Neuron (in vitro differentiated cells): Measurements from ENCODE around the gene TSPAN18.

Experiments
- H2AFZ ChIP-seq: one replicate; pipeline ENCODE4 v1.6.1; 2013; ENCODE audit warnings: low read depth, mild to moderate bottlenecking, inconsistent platforms, low read length, moderate library complexity
- H3K27me3 ChIP-seq: one replicate; pipeline ENCODE4 v1.6.1; 2013; ENCODE audit warnings: low read length; ENCODE audit not compliant: insufficient read depth
- H3K36me3 ChIP-seq: one replicate; pipeline ENCODE4 v1.6.1; 2013; ENCODE audit warnings: low read length; ENCODE audit not compliant: insufficient read depth
- H3K4me1 ChIP-seq: one replicate; pipeline ENCODE4 v1.6.1; 2013; ENCODE audit warnings: low read length; ENCODE audit not compliant: insufficient read depth
- H3K4me3 ChIP-seq: 2 replicates; pipeline ENCODE4 v1.5.1; 2013; ENCODE audit warnings: mild to moderate bottlenecking, low read length, moderate library complexity
- H3K9me3 ChIP-seq: one replicate; pipeline ENCODE4 v1.6.1; 2013; ENCODE audit warnings: low read length

The TSPAN18 gene

DNA sequence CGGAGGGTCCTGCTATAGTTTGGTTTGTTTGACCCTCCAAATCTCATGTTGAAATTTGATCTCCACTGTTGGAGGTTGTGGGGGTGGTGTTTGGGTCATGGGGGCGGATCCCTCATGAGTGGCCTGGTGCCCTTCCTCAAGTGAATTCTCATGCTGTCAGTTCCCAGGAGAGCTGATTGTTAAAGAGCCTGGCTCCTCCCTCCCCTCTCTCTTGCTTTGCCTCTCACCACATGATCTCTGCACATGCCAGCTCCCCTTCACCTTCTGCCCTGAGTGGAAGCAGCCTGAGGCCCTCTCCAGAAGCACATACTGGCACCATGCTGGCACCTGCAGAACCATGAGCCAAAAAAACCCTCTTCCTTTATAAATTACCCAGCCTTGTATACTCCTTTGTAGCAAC, 7.1 kb downstream of the TSPAN18 start:
- Histone ChIP-seq H3K36me3 (peaks cover 18% of the 10 kb centered on the region), H2AFZ (no peak overlapping the region), H3K27me3 (no peaks in the 10 kb centered on the region), H3K9me3 (no peaks in the 10 kb centered on the region), H3K4me3 (no peak overlapping the region), H3K4me1 (peaks cover 29% of the 10 kb centered on the region)

DNA sequence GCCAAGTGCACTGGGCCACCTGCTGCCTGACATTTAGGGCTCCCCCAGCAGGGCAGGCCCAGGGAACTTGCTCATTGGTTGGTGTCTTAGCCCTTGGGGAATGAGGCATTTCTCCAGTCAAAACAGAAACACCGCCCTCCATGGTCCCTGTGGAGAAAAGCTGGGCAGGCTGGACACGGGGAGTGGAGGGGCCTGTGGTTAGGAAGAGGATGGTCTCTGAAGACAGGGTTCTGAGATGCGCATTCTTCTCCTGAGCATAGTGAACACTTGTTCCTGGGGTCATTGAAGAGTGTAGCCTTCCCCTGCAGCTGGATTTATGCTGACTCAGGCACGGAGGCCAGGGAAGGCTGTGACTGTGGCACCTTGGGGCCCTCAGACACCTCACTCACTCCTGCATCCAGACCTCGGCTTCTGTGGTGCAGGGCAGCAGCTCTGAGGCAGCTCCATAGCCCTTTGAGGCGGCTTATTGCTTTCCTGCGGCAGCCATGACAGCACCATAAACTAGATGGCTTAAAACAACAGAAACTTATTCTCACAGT, 8.2 kb downstream of the TSPAN18 start:
- Histone ChIP-seq H2AFZ (no peak overlapping the region), H3K9me3 (no peaks in the 10 kb centered on the region), H3K4me1 (peaks cover 18% of the 10 kb centered on the region), H3K36me3 (peaks cover 18% of the 10 kb centered on the region), H3K27me3 (no peaks in the 10 kb centered on the region), H3K4me3 (no peak overlapping the region)

DNA sequence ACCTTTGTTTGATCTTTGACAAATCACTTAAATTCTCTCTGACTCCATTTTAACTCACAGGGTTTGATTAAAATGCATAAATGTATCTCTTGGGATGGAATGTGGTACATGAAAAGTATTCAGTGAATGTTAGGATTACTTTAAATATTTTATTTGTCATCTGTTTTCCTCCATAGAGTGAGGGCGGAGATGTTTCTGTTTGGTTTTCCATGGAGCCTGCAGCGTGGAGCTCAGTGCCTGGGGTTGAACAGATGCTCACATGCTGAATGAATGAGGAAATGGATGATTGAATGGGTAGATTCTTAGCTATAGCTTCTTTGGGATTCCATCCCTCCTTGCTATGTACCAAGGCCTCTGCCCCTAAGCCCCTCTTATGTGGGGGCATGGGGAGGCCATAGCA, 10.0 kb downstream of the TSPAN18 start:
- Histone ChIP-seq H3K9me3 (no peaks in the 10 kb centered on the region), H3K4me3 (no peak overlapping the region), H3K27me3 (no peaks in the 10 kb centered on the region), H3K36me3 (peaks cover 18% of the 10 kb centered on the region), H3K4me1 (peaks cover 26% of the 10 kb centered on the region), H2AFZ (no peak overlapping the region)

DNA sequence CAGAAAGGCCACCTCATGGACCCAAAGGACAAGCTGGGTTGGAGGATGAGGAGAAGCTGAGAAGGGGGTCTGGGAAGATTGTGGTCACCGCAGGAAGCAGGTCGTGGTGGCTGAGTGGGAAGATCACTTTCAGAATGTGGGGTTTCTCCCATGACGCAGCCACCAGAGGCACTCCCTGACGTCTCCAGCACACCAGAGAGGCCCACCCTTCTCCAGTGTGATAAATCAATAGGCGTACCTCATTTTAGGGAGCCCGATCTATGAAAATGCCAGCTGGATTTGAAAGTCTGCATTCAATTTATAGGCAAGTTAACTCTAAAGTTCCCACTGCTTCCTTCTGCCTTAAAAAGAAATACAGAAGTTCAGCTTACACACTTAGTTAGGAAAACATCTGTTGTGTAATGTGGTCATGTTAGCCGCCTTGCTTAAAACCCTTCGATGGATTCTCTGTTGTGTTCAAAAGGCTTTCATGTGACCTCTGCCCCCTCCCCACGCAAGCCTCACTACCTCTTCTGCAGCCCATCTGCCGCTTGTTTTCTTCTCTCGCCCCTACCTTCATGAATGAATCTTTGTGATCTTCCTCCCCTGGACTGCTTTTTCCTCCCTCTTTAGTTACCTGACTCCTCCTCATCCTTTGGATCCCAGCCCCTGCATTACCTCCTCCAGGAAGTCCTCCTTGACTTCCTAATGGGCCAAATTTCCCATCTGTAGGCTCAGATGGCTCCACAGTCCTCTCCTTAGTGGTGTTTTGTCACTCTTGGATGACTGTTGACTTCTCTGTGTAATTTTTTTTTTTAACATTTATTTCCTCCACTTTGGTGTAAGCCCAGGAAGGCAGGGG, 10.7 kb downstream of the TSPAN18 start:
- Histone ChIP-seq H3K9me3 (no peaks in the 10 kb centered on the region), H2AFZ (no peak overlapping the region), H3K27me3 (no peaks in the 10 kb centered on the region), H3K4me3 (no peak overlapping the region), H3K36me3 (peaks cover 18% of the 10 kb centered on the region), H3K4me1 (peaks cover 26% of the 10 kb centered on the region)

DNA sequence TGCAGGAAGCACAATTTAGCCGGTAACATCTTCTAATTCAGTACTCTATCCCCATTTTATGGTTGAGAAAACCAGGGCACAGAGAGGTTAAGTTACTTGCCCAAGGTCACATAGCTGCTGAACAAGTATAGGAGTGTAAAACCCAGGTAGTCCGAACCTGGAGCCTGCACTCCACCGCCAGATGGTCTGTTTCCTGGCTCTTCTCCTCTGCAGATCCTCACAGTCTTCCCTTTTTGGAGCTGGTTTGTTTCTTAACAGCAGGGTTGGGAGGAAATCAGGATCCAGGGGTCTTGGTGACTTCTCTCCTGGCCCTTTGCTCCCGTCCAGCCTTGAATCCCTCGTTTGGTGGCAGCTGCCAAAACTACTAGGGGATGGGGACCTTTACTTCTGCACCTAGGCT, 12.0 kb downstream of the TSPAN18 start:
- no peaks in the 10 kb centered on the region for H3K9me3 ChIP-seq
- peaks cover 18% of the 10 kb centered on the region for H3K36me3 ChIP-seq
- no peak overlapping the region for H2AFZ ChIP-seq
- H3K4me3 ChIP-seq: no peak overlapping the region
- H3K4me1 ChIP-seq: peaks cover 23% of the 10 kb centered on the region
- no peaks in the 10 kb centered on the region for H3K27me3 ChIP-seq

DNA sequence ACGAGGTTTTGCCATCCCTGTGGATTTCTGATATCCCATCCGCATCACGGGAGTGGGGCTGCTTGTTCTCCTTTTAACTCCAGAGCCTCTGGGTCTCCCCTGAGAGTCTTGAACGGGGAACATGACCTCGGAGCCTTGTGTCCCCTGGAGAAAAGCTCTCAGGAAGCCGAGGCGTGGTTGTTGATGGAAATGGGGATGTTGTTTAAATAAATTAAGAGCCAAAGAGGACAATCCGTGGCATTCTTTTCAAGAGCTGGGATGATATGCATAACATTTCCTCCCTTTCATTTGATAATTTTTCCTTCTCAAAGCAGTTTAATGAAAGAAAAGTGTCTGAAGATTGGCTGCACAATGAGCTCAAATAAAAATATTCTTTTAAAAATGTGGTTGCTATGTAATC, 14.2 kb downstream of the TSPAN18 start:
- Histone ChIP-seq H3K9me3 (no peaks in the 10 kb centered on the region), H3K36me3 (peaks cover 18% of the 10 kb centered on the region), H2AFZ (no peak overlapping the region), H3K4me3 (no peak overlapping the region), H3K27me3 (no peaks in the 10 kb centered on the region), H3K4me1 (peaks cover 17% of the 10 kb centered on the region)

DNA sequence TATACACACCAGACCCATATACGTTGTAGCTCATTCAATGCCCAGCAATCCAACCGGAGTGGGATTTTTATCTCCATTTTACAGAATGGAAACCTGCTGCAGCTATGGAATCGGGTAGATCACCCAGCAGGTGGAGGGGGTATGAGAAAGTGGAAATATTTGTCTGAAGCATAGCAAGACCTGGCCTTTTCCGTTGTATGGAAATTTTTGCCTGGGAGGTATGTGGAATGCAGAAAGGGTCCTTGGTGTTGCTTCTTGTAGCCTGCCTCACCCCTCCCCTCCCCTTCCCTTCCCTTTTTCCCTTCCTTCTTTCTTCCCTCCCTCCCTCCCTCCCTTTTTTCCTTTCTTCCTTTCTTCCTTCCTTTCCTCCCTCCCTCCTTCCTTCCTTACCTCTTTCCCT, 15.2 kb downstream of the TSPAN18 start:
- Histone ChIP-seq H2AFZ (no peak overlapping the region), H3K27me3 (no peaks in the 10 kb centered on the region), H3K4me1 (peaks cover 17% of the 10 kb centered on the region)

DNA sequence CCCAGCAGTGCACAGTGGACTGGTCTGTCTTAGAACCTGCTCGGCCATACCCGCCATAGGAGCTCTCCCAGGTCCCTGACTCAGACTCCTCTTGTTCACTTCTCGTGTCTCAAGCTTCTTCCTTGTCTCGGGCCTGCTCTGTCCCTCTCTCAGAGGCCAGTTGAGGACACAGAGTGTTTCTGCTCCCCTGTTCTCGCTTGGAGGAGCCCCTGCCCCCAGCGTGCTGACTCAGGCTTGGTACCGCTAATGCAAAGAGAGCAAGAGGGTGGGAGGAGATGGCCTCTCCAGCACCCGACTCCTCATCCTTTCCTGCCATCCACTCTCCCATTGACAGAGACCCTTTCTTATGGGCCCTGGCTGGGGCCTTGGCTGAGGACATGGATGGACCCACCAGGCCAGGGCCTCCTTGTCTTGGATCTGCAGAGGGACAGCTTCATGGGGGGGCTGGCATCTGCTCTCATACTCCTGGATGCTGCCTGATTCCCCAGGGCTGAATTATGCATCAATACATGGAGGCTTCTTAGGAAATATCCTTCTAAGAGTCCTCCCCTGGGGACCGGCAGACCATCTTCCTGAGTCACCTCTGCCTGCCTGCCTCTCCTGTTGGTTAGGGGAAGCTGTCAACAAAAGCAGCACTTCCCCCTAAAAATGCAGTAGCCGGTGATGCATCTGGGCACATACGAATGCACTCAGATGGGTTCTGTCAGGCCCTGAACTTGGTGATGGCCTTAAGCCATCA, 15.9 kb downstream of the TSPAN18 start:
- no peak overlapping the region for H2AFZ ChIP-seq

More for the DNA sequence above, 15.2 kb downstream of the TSPAN18 start:
- H3K9me3 ChIP-seq: no peaks in the 10 kb centered on the region
- H3K4me3 ChIP-seq: no peak overlapping the region
- H3K36me3 ChIP-seq: peaks cover 14% of the 10 kb centered on the region

DNA sequence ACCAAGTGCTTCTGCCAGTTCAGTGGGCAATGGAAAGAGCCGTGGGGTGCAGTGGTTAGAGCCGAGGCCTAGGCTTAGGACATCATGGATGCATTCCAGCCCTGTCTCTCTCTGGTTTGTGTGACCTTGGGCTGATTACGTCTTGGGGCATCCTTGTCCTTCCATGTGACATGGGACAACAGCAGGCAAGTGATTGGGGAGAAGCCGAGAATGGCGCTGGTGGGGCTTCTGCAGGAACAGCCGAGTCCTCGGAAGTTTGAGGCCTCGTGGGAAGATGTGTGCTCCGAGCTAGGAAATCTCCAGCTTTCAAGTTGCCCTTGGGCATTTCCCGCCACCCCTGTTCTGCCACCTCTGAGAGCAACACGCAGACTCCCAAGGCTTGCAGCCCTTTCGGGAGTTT, 16.6 kb downstream of the TSPAN18 start:
- Histone ChIP-seq H3K9me3 (no peaks in the 10 kb centered on the region), H3K36me3 (peaks cover 5% of the 10 kb centered on the region), H3K4me1 (peaks cover 13% of the 10 kb centered on the region)

More for the DNA sequence above, 15.9 kb downstream of the TSPAN18 start:
- H3K9me3 ChIP-seq: no peaks in the 10 kb centered on the region
- H3K27me3 ChIP-seq: no peaks in the 10 kb centered on the region
- H3K36me3 ChIP-seq: peaks cover 12% of the 10 kb centered on the region
- H3K4me1 ChIP-seq: peaks cover 13% of the 10 kb centered on the region
- H3K4me3 ChIP-seq: no peak overlapping the region

DNA sequence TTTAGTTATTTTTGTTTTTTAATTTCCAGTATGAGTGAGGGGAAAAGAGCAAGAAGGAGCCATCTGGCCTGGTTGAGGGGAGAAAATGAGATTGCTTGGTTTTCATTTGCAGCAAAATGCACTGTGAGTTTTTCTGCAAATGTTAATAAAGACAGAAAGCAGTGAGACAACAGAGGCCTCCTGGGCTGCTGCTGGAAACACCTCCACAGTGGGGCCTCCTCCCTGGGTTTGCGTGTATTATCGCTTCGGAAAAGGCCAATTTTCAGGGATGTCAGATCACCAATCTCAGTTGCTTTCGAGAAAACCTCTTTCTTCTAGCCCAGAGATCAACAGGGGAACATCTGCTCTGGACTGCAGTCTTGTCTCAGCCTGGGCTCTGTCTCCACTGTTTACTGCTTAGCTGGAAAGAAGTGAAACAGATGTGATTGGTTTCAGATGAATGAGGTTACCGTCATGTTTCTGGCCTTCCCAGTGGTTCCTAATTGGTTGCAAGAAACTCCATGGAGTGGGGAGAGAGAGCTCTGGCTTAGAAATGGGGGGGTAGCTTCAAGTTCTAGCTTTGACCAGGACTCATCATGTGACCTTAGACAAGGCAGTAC, 17.3 kb downstream of the TSPAN18 start:
- no peak overlapping the region for H3K4me3 ChIP-seq
- no peak overlapping the region for H2AFZ ChIP-seq
- no peaks in the 10 kb centered on the region for H3K36me3 ChIP-seq
- no peaks in the 10 kb centered on the region for H3K27me3 ChIP-seq
- H3K9me3 ChIP-seq: no peaks in the 10 kb centered on the region
- H3K4me1 ChIP-seq: peaks cover 13% of the 10 kb centered on the region

More for the DNA sequence above, 16.6 kb downstream of the TSPAN18 start:
- Histone ChIP-seq H3K4me3 (no peak overlapping the region), H2AFZ (no peak overlapping the region), H3K27me3 (no peaks in the 10 kb centered on the region)

DNA sequence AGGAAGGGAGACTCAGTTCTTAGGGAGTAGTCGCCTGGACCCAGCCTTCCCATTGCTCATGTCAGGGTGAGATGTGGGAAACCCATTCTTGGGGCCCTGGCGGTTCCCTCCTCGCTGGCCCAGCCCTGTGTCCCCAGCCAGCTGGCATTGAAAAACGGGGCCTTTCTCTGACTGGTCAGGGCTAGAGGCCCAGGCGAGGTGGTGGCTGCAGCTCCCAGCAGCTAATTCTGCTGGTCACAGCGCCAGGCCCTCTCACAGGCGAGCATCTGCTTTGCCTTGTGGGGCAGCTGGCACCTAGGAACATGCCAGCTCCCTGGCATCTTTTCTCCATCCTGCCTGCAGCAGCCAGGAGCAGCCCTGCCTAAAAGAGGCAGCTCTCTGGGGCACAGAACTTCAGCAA, 20.1 kb downstream of the TSPAN18 start:
- Histone ChIP-seq H3K27me3 (no peaks in the 10 kb centered on the region), H3K4me3 (no peak overlapping the region), H3K36me3 (no peaks in the 10 kb centered on the region), H3K9me3 (no peaks in the 10 kb centered on the region), H3K4me1 (no peaks in the 10 kb centered on the region), H2AFZ (no peak overlapping the region)

DNA sequence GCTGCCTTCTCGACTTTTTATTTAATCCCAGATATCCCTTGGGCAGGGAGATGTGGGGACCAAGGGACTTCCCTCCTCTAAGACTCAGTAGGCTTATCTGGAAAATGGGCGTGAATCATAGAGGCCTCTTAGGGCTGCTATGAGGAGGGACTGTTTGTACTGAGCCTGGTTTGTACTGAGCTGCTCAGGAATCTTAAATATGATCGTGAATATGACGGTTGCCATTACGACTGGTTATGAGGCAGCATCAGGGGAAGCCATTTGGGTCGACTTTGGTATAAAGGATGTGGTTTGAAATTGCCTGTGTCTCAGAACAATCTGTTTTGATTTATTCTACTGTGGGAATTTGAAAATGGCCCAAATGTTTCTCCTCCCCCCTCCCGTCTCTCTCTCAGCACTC, 20.6 kb downstream of the TSPAN18 start:
- H3K4me3 ChIP-seq: no peak overlapping the region
- no peaks in the 10 kb centered on the region for H3K36me3 ChIP-seq
- no peaks in the 10 kb centered on the region for H3K27me3 ChIP-seq
- H2AFZ ChIP-seq: no peak overlapping the region
- H3K4me1 ChIP-seq: no peaks in the 10 kb centered on the region
- no peaks in the 10 kb centered on the region for H3K9me3 ChIP-seq

DNA sequence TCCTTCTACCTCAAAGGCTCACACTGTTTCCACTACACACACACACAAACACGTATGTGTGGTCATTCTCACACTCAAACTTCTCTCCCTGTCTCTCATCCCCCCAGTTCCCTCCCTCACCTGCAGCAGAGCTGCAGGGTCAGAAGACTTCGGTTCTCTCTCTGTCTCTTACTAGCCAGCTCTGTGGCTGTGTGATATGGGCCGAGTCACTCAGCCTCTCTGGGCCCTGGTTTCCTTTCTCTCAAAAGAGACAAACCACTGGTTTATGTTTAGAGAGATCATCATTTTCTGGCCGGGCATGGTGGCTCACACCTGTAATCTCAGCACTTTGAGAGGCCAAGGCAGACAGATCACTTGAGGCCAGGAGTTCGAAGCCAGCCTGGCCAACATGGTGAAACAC, 21.1 kb downstream of the TSPAN18 start:
- H3K4me1 ChIP-seq: no peaks in the 10 kb centered on the region
- H3K9me3 ChIP-seq: no peaks in the 10 kb centered on the region
- H3K36me3 ChIP-seq: no peaks in the 10 kb centered on the region
- H3K4me3 ChIP-seq: no peak overlapping the region
- no peak overlapping the region for H2AFZ ChIP-seq
- no peaks in the 10 kb centered on the region for H3K27me3 ChIP-seq
